Stimulated activated CD4-positive, alpha-beta T cell treated with anti-CD3 and anti-CD28 coated beads, Interleukin-15, amount 100 ng/mL, for 48 hours (primary cell): ENCODE measurements around the gene DHRS12.

Experiments
- DNase-seq, 2 donors: peaks; one replicate each; pipeline ENCODE4 v3.0.0-alpha.2; 2020; ENCODE audit warnings: low read depth in 2 of 2

The DHRS12 gene

GRCh38 chr13:51727634-51728274, 76.2 kb downstream of the DHRS12 start:
- no peak for DNase-seq

- DNase-seq = no peak
These were observed 77.3 kb downstream of the DHRS12 start for GRCh38 chr13:51726446-51727193.

GRCh38 chr13:51724721-51725120, 79.2 kb downstream of the DHRS12 start:
- no peak for DNase-seq

- DNase-seq = no peak
These were observed 80.4 kb downstream of the DHRS12 start for GRCh38 chr13:51723529-51723928.

- no peak for DNase-seq
These were observed 82.5 kb downstream of the DHRS12 start for GRCh38 chr13:51721496-51721895.

- no peak for DNase-seq
These were observed 84.6 kb downstream of the DHRS12 start for GRCh38 chr13:51719394-51719793.
